Smooth muscle cell (in vitro differentiated cells): ENCODE data around the gene SLC5A3. TPM values are rescaled to one million over a fixed set of nuclear protein-coding genes. Genes with fewer than 3 reads are reported as not detected.

Experiments
- DNase-seq: peaks from one replicate; lab custom pipeline; 2025; ENCODE audit not compliant: unreplicated experiment; lab: John Stamatoyannopoulos, UW
- H2AFZ ChIP-seq: fragments of 200-600 bp; sonication (generic); 2 replicates; pipeline ENCODE4 v1.6.0; 2016; ENCODE audit warnings: antibody characterized with exemption, low read depth, mild to moderate bottlenecking
- H3F3A ChIP-seq: fragments of 200-600 bp; sonication (generic); 2 replicates; pipeline ENCODE4 v1.6.0; 2017; ENCODE audit warnings: antibody characterized with exemption, low read depth
- H3K27ac ChIP-seq: fragments of 200-600 bp; sonication (generic); 2 replicates; pipeline ENCODE4 v1.5.1; 2016; ENCODE audit warnings: low read depth, mild to moderate bottlenecking
- H3K27me3 ChIP-seq: fragments of 200-600 bp; sonication (generic); 2 replicates; pipeline ENCODE4 v1.6.1; 2016; ENCODE audit warnings: low read depth, mild to moderate bottlenecking
- H3K36me3 ChIP-seq: fragments of 200-600 bp; sonication (generic); 2 replicates; pipeline ENCODE4 v1.5.1; 2016; ENCODE audit warnings: low read depth
- H3K4me1 ChIP-seq: fragments of 200-600 bp; sonication (generic); 2 replicates; pipeline ENCODE4 v1.5.1; 2016; ENCODE audit warnings: low read depth
- H3K4me2 ChIP-seq: fragments of 200-600 bp; sonication (generic); 2 replicates; pipeline ENCODE4 v1.6.0; 2016; ENCODE audit warnings: mild to moderate bottlenecking
- H3K4me3 ChIP-seq: fragments of 200-600 bp; sonication (generic); 2 replicates; pipeline ENCODE4 v1.5.1; 2016; ENCODE audit warnings: mild to moderate bottlenecking
- H3K79me2 ChIP-seq: fragments of 200-600 bp; sonication (generic); 2 replicates; pipeline ENCODE4 v1.6.0; 2016; ENCODE audit warnings: low read depth, mild to moderate bottlenecking
- H3K9ac ChIP-seq: fragments of 200-600 bp; sonication (generic); 2 replicates; pipeline ENCODE4 v1.6.0; 2016; ENCODE audit warnings: low read depth
- H3K9me3 ChIP-seq: fragments of 200-600 bp; sonication (generic); replicated peaks from 2 replicates; pipeline ENCODE4 v1.5.1; 2016; ENCODE audit warnings: low read depth
- H4K20me1 ChIP-seq: fragments of 200-600 bp; sonication (generic); 2 replicates; pipeline ENCODE4 v1.6.0; 2016; ENCODE audit warnings: low read depth
- WGBS: methylation state at CpG from one replicate; pipeline ENCODE4 v1.1.7; 2016; ENCODE audit warnings: low lambda C conversion rate; 5-methylcytosine and 5-hydroxymethylcytosine counted together
- polyA plus RNA-seq: library from polyadenylated mRNA; unstranded; fragments of >200 nt; fragmentation: Nextera tagmentation; extraction: Ambion mirVana; gene quantifications from 2 replicates; pipeline ENCODE4 v1.2.1, GENCODE V29; 2016
- total RNA-seq: library from RNA; depleted of rRNA; stranded (reverse); fragments of >200 nt; gene quantifications from 2 replicates; pipeline ENCODE4 v1.2.3, GENCODE V29; 2014
- TF ChIP-seq, protein P1 (sequence below): fragments of 200-600 bp; sonication (generic); IDR thresholded peaks from 2 replicates; pipeline ENCODE4 v1.5.1; 2017; ENCODE audit warnings: borderline replicate concordance, mild to moderate bottlenecking, antibody characterized with exemption; ENCODE audit not compliant: insufficient read depth, poor library complexity, severe bottlenecking

Gene SLC5A3
- total and polyA plus RNA-seq, 2 experiments from 2014 or later, result 2.0 to 24.6 TPM

- peaks cover 27% of the 10 kb centered on the region for H3K4me1 ChIP-seq
- no peak overlapping the region for H3K27ac ChIP-seq
- no peak overlapping the region for H2AFZ ChIP-seq
- H3F3A ChIP-seq, result no peaks in the 10 kb centered on the region
- H3K4me3 ChIP-seq, result no peak overlapping the region
- no peak overlapping the region for H3K9ac ChIP-seq
- H3K27me3 ChIP-seq, result no peaks in the 10 kb centered on the region
- no peak overlapping the region for H3K4me2 ChIP-seq
- TF ChIP-seq, protein P1, sequence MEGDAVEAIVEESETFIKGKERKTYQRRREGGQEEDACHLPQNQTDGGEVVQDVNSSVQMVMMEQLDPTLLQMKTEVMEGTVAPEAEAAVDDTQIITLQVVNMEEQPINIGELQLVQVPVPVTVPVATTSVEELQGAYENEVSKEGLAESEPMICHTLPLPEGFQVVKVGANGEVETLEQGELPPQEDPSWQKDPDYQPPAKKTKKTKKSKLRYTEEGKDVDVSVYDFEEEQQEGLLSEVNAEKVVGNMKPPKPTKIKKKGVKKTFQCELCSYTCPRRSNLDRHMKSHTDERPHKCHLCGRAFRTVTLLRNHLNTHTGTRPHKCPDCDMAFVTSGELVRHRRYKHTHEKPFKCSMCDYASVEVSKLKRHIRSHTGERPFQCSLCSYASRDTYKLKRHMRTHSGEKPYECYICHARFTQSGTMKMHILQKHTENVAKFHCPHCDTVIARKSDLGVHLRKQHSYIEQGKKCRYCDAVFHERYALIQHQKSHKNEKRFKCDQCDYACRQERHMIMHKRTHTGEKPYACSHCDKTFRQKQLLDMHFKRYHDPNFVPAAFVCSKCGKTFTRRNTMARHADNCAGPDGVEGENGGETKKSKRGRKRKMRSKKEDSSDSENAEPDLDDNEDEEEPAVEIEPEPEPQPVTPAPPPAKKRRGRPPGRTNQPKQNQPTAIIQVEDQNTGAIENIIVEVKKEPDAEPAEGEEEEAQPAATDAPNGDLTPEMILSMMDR, result no peak
- H3K79me2 ChIP-seq, result peaks cover 91% of the 10 kb centered on the region
- whole genome bisulfite sequencing, result 64% methylated on average over 4 of the region's 4 CpGs
- H4K20me1 ChIP-seq, result peaks cover 100% of the 10 kb centered on the region
- no peaks in the 10 kb centered on the region for H3K36me3 ChIP-seq
- DNase-seq, result no peak
- no peaks in the 10 kb centered on the region for H3K9me3 ChIP-seq
Measured at GRCh38 chr21:34100790-34101189, 27.4 kb downstream of the SLC5A3 start.

- H4K20me1 ChIP-seq, result peaks cover 100% of the 10 kb centered on the region
- no peaks in the 10 kb centered on the region for H3F3A ChIP-seq
- no peaks in the 10 kb centered on the region for H3K36me3 ChIP-seq
- no peak overlapping the region for H3K4me2 ChIP-seq
- H3K4me3 ChIP-seq, result no peak overlapping the region
- H3K4me1 ChIP-seq, result peaks cover 24% of the 10 kb centered on the region
- no peak for DNase-seq
- no peaks in the 10 kb centered on the region for H3K9me3 ChIP-seq
- H3K79me2 ChIP-seq, result peaks cover 74% of the 10 kb centered on the region
- H3K9ac ChIP-seq, result no peak overlapping the region
- H3K27ac ChIP-seq, result no peak overlapping the region
- no peaks in the 10 kb centered on the region for H3K27me3 ChIP-seq
- H2AFZ ChIP-seq, result no peak overlapping the region
- TF ChIP-seq, protein P1, result no peak
Measured at GRCh38 chr21:34105947-34106541, 32.7 kb downstream of the SLC5A3 start.

GRCh38 chr21:34107606-34108005 lies 34.2 kb downstream of the SLC5A3 start:
- peaks cover 60% of the 10 kb centered on the region for H3K79me2 ChIP-seq
- peaks cover 9% of the 10 kb centered on the region for H3K4me1 ChIP-seq
- no peak for DNase-seq
- H3K4me2 ChIP-seq, result no peak overlapping the region
- no peak overlapping the region for H3K9ac ChIP-seq
- no peak overlapping the region for H3K27ac ChIP-seq
- 83% methylated on average over 1 of the region's 1 CpG for WGBS
- no peaks in the 10 kb centered on the region for H3F3A ChIP-seq
- no peaks in the 10 kb centered on the region for H3K27me3 ChIP-seq
- no peak overlapping the region for H2AFZ ChIP-seq
- H3K4me3 ChIP-seq, result no peak overlapping the region
- H3K9me3 ChIP-seq, result no peaks in the 10 kb centered on the region
- TF ChIP-seq, protein P1, result no peak
- H3K36me3 ChIP-seq, result no peaks in the 10 kb centered on the region
- peaks cover 100% of the 10 kb centered on the region for H4K20me1 ChIP-seq

- no peak overlapping the region for H2AFZ ChIP-seq
- H3K36me3 ChIP-seq, result no peaks in the 10 kb centered on the region
- no peaks in the 10 kb centered on the region for H3K9me3 ChIP-seq
- no peak overlapping the region for H3K27ac ChIP-seq
- TF ChIP-seq, protein P1, result no peak
- WGBS, result 93% methylated on average over 7 of the region's 7 CpGs
- no peak for DNase-seq
- H3F3A ChIP-seq, result no peaks in the 10 kb centered on the region
- H3K9ac ChIP-seq, result no peak overlapping the region
- no peaks in the 10 kb centered on the region for H3K27me3 ChIP-seq
- H4K20me1 ChIP-seq, result peaks cover 100% of the 10 kb centered on the region
- no peak overlapping the region for H3K4me3 ChIP-seq
- peaks cover 17% of the 10 kb centered on the region for H3K4me1 ChIP-seq
- peaks cover 51% of the 10 kb centered on the region for H3K79me2 ChIP-seq
- no peak overlapping the region for H3K4me2 ChIP-seq
Measured at GRCh38 chr21:34109075-34109474, 35.7 kb downstream of the SLC5A3 start.
